Measurements from ENCODE around the gene CT45A6. TPM values are rescaled to one million over a fixed set of nuclear protein-coding genes. Genes with fewer than 3 reads are reported as not detected.
"Not testable (repeated sequence)": the region's sequence is repeated elsewhere in the genome, so short reads cannot be mapped to it uniquely, and the experiment has no call there.

The CT45A6 gene
- not detected for total RNA-seq

- H3K4me3 ChIP-seq; H3K27ac ChIP-seq; H3K9me3 ChIP-seq; H3K27me3 ChIP-seq; H3K36me3 ChIP-seq; intact Hi-C loops (cut with DNase I; ENCODE audit: low total_unique reads); H3K4me1 ChIP-seq; DNase-seq (ENCODE audit: low spot score in 2 of 2): not testable (repeated sequence)
Measured at GRCh38 chrX:135802687-135803086, at the start of gene CT45A6. Gene CT45A6 (minus strand): TSS chrX:135802787. CDS start chrX:135798993, 3,794 bp downstream.

- H3K9me3 ChIP-seq; intact Hi-C loops (cut with DNase I; ENCODE audit: low total_unique reads): not testable (repeated sequence)
Measured at GRCh38 chrX:135837180-135837579, 34.6 kb upstream of the CT45A6 start, which contains the start of gene CT45A7. Gene CT45A7 (minus strand): TSS chrX:135837280. CDS start chrX:135833533, 3,747 bp downstream.

GRCh38 chrX:135819912-135820311, 17.3 kb upstream of the CT45A6 start, which contains the start of gene CT45A2:
Gene CT45A2 (minus strand): TSS chrX:135820012. CDS start chrX:135816265, 3,747 bp downstream.
- H3K27me3 ChIP-seq; H3K27ac ChIP-seq; H3K36me3 ChIP-seq; H3K4me1 ChIP-seq; DNase-seq (ENCODE audit: low spot score in 2 of 2); intact Hi-C loops (cut with DNase I; ENCODE audit: low total_unique reads); H3K9me3 ChIP-seq; H3K4me3 ChIP-seq: not testable (repeated sequence)

More at GRCh38 chrX:135837180-135837579, 34.6 kb upstream of the CT45A6 start, which contains the start of gene CT45A7:
- H3K36me3 ChIP-seq; H3K4me1 ChIP-seq; H3K4me3 ChIP-seq; H3K27me3 ChIP-seq; DNase-seq (ENCODE audit: low spot score in 2 of 2); H3K27ac ChIP-seq: not testable (repeated sequence)

GRCh38 chrX:135785403-135785802, 17.2 kb downstream of the CT45A6 start, which contains the start of gene CT45A5:
Gene CT45A5 (minus strand): TSS chrX:135785503. CDS start chrX:135781729, 3,774 bp downstream.
- H3K36me3 ChIP-seq; H3K4me3 ChIP-seq; DNase-seq (ENCODE audit: low spot score in 2 of 2); intact Hi-C loops (cut with DNase I; ENCODE audit: low total_unique reads); H3K9me3 ChIP-seq; H3K27ac ChIP-seq; H3K27me3 ChIP-seq; H3K4me1 ChIP-seq: not testable (repeated sequence)

GRCh38 chrX:135768091-135768490, 34.5 kb downstream of the CT45A6 start, which contains the start of gene CT45A3:
Gene CT45A3 (minus strand): TSS chrX:135768191. CDS start chrX:135764444, 3,747 bp downstream.
- H3K27me3 ChIP-seq; H3K27ac ChIP-seq; H3K4me3 ChIP-seq; H3K9me3 ChIP-seq; intact Hi-C loops (cut with DNase I; ENCODE audit: low total_unique reads); H3K36me3 ChIP-seq; H3K4me1 ChIP-seq; DNase-seq (ENCODE audit: low spot score in 2 of 2): not testable (repeated sequence)

GRCh38 chrX:135744739-135745138, 57.8 kb downstream of the CT45A6 start:
- H3K27ac ChIP-seq; H3K4me1 ChIP-seq; H3K36me3 ChIP-seq; DNase-seq (ENCODE audit: low spot score in 2 of 2); H3K9me3 ChIP-seq; H3K4me3 ChIP-seq; H3K27me3 ChIP-seq; intact Hi-C loops (cut with DNase I; ENCODE audit: low total_unique reads): not testable (repeated sequence)

Other genes starting within 250 kb of the CT45A6 start
- gene CT45A1, start 89.1 kb downstream of the CT45A6 start, total RNA-seq: not detected
- gene CT45A3, start 34.6 kb downstream of the CT45A6 start, total RNA-seq: not detected
- not detected for gene CT45A5, start 17.3 kb downstream of the CT45A6 start, total RNA-seq
- gene CT45A2, start 17.2 kb upstream of the CT45A6 start, total RNA-seq: not detected
- gene CT45A7, start 34.5 kb upstream of the CT45A6 start, total RNA-seq: not detected
- gene CT45A8, start 51.8 kb upstream of the CT45A6 start, total RNA-seq: not detected
- not detected for gene CT45A9, start 69.0 kb upstream of the CT45A6 start, total RNA-seq
- not detected for gene CT45A10, start 90.7 kb upstream of the CT45A6 start, total RNA-seq
- gene SAGE1, start 90.9 kb upstream of the CT45A6 start, total RNA-seq: not detected
- gene MMGT1, start 171.2 kb upstream of the CT45A6 start, total RNA-seq: 10 to 100 TPM; 22.0 to 33.1 (median 25.6) TPM
- gene SLC9A6, start 182.6 kb upstream of the CT45A6 start, total RNA-seq: 10 to 100 TPM; 12.5 to 17.1 (median 12.9) TPM

Measured in breast epithelium (tissue), 4 donors.